NCI-H524 treated with DMSO at 0.1 percent for 48 hours (cell line): ENCODE data around the gene TTR.
A peak's percentile ranks its signal among the peaks of the same experiment; 100 is the strongest.

Source experiments
- DNase-seq: peaks from one replicate; lab custom pipeline; 2025; lab: John Stamatoyannopoulos, UW

The TTR gene

GRCh38 chr18:31581498-31582197 lies 10.0 kb upstream of the TTR start:
- no peak for DNase-seq

- no peak for DNase-seq
Measured at GRCh38 chr18:31583185-31583854, 8.4 kb upstream of the TTR start.

- DNase-seq: no peak
Measured at GRCh38 chr18:31585991-31586390, 5.7 kb upstream of the TTR start.

DNA sequence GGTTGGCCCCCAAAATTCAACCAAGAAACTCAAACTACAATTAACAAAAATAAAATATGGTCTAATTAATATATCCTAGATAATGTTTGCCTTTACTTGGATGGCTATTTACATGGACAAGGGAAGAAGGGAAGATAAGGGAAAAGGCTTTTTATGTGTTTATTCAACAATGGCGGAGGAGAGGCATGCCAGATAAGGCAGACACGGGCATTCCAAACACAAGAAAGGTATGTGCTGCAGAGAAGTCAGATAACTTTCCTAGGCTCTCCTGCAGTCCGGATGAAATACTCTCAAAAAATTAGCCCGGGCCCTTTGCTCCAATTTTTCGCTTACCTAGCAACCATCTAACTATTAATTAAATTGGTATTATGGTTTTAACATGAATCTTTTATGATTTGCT lies 5.1 kb upstream of the TTR start:
- DNase-seq: no peak

GRCh38 chr18:31587529-31587928 lies 4.1 kb upstream of the TTR start:
- DNase-seq: no peak

GRCh38 chr18:31590570-31590969 lies 1.1 kb upstream of the TTR start:
- DNase-seq: no peak

DNA sequence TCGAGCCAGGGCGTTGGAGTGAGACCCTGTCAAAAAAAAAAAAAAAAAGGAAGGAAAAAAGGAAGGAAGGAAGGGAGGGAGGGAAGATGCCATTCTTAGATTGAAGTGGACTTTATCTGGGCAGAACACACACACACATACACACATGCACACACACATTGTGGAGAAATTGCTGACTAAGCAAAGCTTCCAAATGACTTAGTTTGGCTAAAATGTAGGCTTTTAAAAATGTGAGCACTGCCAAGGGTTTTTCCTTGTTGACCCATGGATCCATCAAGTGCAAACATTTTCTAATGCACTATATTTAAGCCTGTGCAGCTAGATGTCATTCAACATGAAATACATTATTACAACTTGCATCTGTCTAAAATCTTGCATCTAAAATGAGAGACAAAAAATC lies 564 bp upstream of the TTR start:
- no peak for DNase-seq

DNA sequence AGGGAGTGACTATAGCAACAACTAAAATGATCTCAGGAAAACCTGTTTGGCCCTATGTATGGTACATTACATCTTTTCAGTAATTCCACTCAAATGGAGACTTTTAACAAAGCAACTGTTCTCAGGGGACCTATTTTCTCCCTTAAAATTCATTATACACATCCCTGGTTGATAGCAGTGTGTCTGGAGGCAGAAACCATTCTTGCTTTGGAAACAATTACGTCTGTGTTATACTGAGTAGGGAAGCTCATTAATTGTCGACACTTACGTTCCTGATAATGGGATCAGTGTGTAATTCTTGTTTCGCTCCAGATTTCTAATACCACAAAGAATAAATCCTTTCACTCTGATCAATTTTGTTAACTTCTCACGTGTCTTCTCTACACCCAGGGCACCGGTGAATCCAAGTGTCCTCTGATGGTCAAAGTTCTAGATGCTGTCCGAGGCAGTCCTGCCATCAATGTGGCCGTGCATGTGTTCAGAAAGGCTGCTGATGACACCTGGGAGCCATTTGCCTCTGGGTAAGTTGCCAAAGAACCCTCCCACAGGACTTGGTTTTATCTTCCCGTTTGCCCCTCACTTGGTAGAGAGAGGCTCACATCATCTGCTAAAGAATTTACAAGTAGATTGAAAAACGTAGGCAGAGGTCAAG lies 955 bp downstream of the TTR start:
- DNase-seq: no peak

DNA sequence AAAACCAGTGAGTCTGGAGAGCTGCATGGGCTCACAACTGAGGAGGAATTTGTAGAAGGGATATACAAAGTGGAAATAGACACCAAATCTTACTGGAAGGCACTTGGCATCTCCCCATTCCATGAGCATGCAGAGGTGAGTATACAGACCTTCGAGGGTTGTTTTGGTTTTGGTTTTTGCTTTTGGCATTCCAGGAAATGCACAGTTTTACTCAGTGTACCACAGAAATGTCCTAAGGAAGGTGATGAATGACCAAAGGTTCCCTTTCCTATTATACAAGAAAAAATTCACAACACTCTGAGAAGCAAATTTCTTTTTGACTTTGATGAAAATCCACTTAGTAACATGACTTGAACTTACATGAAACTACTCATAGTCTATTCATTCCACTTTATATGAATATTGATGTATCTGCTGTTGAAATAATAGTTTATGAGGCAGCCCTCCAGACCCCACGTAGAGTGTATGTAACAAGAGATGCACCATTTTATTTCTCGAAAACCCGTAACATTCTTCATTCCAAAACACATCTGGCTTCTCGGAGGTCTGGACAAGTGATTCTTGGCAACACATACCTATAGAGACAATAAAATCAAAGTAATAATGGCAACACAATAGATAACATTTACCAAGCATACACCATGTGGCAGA lies 3.6 kb downstream of the TTR start:
- DNase-seq: no peak

DNA sequence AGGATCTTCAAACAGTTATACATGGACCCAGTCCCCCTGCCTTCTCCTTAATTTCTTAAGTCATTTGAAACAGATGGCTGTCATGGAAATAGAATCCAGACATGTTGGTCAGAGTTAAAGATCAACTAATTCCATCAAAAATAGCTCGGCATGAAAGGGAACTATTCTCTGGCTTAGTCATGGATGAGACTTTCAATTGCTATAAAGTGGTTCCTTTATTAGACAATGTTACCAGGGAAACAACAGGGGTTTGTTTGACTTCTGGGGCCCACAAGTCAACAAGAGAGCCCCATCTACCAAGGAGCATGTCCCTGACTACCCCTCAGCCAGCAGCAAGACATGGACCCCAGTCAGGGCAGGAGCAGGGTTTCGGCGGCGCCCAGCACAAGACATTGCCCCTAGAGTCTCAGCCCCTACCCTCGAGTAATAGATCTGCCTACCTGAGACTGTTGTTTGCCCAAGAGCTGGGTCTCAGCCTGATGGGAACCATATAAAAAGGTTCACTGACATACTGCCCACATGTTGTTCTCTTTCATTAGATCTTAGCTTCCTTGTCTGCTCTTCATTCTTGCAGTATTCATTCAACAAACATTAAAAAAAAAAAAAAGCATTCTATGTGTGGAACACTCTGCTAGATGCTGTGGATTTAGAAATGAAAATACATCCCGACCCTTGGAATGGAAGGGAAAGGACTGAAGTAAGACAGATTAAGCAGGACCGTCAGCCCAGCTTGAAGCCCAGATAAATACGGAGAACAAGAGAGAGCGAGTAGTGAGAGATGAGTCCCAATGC lies 4.6 kb downstream of the TTR start:
- no peak for DNase-seq

DNA sequence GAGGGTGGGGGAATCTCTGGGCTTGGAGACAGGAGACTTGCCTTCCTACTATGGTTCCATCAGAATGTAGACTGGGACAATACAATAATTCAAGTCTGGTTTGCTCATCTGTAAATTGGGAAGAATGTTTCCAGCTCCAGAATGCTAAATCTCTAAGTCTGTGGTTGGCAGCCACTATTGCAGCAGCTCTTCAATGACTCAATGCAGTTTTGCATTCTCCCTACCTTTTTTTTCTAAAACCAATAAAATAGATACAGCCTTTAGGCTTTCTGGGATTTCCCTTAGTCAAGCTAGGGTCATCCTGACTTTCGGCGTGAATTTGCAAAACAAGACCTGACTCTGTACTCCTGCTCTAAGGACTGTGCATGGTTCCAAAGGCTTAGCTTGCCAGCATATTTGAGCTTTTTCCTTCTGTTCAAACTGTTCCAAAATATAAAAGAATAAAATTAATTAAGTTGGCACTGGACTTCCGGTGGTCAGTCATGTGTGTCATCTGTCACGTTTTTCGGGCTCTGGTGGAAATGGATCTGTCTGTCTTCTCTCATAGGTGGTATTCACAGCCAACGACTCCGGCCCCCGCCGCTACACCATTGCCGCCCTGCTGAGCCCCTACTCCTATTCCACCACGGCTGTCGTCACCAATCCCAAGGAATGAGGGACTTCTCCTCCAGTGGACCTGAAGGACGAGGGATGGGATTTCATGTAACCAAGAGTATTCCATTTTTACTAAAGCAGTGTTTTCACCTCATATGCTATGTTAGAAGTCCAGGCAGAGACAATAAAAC lies 6.5 kb downstream of the TTR start:
- no peak for DNase-seq

- DNase-seq: no peak
Measured at GRCh38 chr18:31603315-31603714, 11.6 kb downstream of the TTR start.

DNA sequence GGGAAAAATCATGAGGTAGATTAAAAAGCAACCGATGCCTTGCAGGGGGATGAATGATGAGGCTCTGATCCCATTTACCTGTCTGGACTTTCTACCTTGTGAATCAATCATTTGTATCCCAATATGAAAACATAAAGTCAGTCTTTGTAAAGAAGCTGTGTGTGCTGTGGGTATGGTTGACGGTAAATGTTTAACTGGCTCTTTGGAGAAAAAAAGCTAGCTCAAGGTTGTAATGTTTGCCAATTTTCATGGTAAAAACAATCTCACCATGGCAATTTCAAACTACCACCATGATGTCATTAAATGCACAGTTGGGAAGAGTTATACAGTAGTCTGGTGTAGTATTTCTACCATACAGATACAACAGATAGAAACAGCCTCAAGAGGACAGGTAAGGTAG lies 14.6 kb downstream of the TTR start:
- DNase-seq: no peak

DNA sequence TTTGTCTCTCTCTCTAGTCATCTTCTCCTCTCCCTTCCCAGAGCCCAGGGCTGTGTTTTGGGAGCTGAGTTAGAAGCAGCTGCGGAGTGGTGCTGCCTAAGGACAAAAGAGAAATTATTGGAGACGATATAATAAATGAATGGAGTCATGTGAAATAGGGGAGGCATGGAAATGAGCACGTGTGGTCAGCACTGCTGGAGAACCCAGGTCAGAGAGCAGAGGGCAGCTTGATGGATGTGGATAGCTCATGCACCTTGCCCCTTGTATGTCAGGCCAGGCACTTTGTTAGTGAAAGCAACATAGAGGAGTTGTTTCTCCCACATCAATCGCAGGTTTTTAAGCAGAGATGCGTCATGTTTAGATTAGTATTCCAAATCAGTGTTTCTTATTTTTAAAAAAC lies 15.7 kb downstream of the TTR start:
- DNase-seq: no peak

- no peak for DNase-seq
Measured at GRCh38 chr18:31609886-31610285, 18.2 kb downstream of the TTR start.

DNA sequence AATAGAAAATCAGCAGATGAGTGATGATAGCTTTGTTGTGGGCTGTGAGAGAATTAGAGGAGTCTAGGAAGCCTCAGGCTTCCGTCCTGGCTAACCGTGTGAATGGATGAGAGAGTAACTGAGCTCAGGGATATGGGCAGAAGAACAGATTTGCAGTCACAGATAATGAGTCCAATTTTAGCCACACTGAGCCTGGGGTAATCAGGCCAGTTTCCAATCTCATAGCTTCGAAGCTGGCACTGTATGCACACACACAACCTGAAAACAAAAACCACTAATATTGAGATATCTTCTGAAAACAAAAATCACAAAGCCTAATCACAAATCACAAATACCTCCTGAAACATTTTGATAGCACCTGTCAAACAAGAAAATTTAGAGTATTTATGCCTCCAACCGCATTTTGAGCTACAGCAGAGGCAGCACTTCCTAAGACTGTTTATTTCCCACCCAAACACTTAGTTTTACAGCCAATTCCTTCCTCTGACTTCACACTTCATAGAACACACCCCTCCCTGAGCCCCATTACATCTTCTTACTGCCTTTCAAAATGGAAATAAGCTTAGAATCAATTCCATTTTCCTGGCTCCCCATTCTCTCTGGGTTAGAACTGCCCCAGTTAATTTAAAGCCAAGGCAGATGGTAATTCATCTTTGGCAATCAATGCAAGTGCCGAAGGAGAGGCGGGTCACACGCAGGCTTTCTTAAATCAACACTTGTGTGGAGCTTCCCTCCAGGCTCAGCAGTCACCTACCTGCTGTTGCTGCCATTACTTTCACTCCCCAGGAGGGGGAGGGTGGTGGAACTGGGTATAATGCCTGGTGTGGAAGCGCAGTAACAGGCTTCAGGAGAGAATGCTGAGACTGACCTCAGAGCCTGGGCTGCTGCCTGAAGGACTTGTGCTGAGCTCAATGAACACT lies 18.9 kb downstream of the TTR start:
- DNase-seq: peak; percentile 39

DNA sequence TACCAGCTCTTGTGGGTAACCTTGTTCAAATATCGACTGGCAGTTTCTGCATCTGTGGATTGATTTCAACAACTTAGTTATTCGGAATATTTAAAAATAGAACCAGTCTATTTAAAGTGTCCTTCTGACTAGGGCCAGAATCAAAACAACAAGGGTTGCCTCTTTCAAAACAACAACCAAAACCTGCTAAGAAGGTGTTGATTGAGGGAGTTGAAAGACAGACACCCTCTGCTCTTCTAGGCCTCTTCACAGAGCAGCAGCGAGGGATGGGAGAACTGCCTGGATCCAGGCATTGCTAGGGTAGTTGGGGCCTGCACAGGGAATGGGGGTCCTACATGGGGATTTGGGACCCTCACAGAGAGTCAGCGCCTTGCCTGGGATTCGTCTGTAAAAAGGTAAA lies 19.8 kb downstream of the TTR start:
- DNase-seq: no peak

GRCh38 chr18:31612124-31612523 lies 20.4 kb downstream of the TTR start:
- no peak for DNase-seq

GRCh38 chr18:31614044-31614443 lies 22.4 kb downstream of the TTR start:
- no peak for DNase-seq

DNA sequence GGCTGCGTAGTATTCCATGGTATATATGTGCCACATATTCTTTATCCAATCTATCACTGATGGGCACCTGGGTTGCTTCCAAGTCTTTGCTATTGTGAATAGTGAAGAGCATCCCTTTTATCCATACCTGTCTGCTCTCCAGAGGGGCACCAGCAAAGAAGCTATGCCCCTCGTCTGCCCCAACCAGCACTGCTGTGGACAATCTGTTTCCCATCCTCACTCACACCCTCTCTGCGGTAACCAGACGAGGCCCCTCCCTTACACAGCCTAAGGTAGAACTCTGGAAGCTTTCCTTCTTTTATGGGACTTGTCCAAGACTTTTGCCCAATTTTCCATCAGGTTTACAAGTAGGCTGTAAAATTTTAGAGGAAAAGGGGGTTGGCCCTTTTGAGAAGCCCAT lies 24.9 kb downstream of the TTR start:
- DNase-seq: no peak
